HG03571 (cell line): Measurements from ENCODE around the gene CDH11.

Experiments
- ATAC-seq: cut with Tn5 transposase; IDR thresholded peaks from one replicate; pipeline ENCODE4 v1.9.1; 2021; ENCODE audit not compliant: unreplicated experiment

The CDH11 gene

GRCh38 chr16:64983963-64984362 lies 137.9 kb downstream of the CDH11 start:
- ATAC-seq, result no peak

GRCh38 chr16:64983231-64983630 lies 138.6 kb downstream of the CDH11 start:
- no peak for ATAC-seq

GRCh38 chr16:64982581-64982980 lies 139.3 kb downstream of the CDH11 start:
- no peak for ATAC-seq

GRCh38 chr16:64981568-64982281 lies 140.1 kb downstream of the CDH11 start:
- no peak for ATAC-seq

GRCh38 chr16:64977206-64977920 lies 144.5 kb downstream of the CDH11 start:
- no peak for ATAC-seq

- ATAC-seq, result no peak
These were observed 146.0 kb downstream of the CDH11 start for GRCh38 chr16:64975821-64976220.

- no peak for ATAC-seq
These were observed 147.5 kb downstream of the CDH11 start for GRCh38 chr16:64974381-64974780.

GRCh38 chr16:64973171-64973570 lies 148.7 kb downstream of the CDH11 start:
- ATAC-seq, result no peak

GRCh38 chr16:64971171-64971570 lies 150.7 kb downstream of the CDH11 start:
- ATAC-seq, result no peak

- no peak for ATAC-seq
These were observed 152.6 kb downstream of the CDH11 start for GRCh38 chr16:64969221-64969620.

GRCh38 chr16:64968539-64968938 lies 153.3 kb downstream of the CDH11 start:
- no peak for ATAC-seq

GRCh38 chr16:64964126-64964540 lies 157.7 kb downstream of the CDH11 start:
- ATAC-seq, result no peak

- no peak for ATAC-seq
These were observed 159.1 kb downstream of the CDH11 start for GRCh38 chr16:64962786-64963185.

- no peak for ATAC-seq
These were observed 164.6 kb downstream of the CDH11 start for GRCh38 chr16:64957246-64957645.

- no peak for ATAC-seq
These were observed 169.7 kb downstream of the CDH11 start for GRCh38 chr16:64952177-64952576.

- ATAC-seq, result no peak
These were observed 170.7 kb downstream of the CDH11 start for GRCh38 chr16:64951193-64951592.

- no peak for ATAC-seq
These were observed 171.1 kb downstream of the CDH11 start for GRCh38 chr16:64950731-64951130.

GRCh38 chr16:64950262-64950661 lies 171.6 kb downstream of the CDH11 start:
- no peak for ATAC-seq

- ATAC-seq, result no peak
These were observed 173.8 kb downstream of the CDH11 start for GRCh38 chr16:64948056-64948455.

- no peak for ATAC-seq
These were observed 174.2 kb downstream of the CDH11 start for GRCh38 chr16:64947651-64948050.

GRCh38 chr16:64933885-64934284 lies 188.0 kb downstream of the CDH11 start:
- no peak for ATAC-seq

- ATAC-seq, result no peak
These were observed 195.4 kb downstream of the CDH11 start for GRCh38 chr16:64926476-64926875.

- no peak for ATAC-seq
These were observed 196.7 kb downstream of the CDH11 start for GRCh38 chr16:64925166-64925565.
